GM23338 (cell line): ENCODE results near the gene GCNT2. TPM values are rescaled to one million over a fixed set of nuclear protein-coding genes. Genes with fewer than 3 reads are reported as not detected.

ENCODE experiments used
- ATAC-seq: fragments of 200-7000 bp; cut with Tn5 transposase; 3 replicates; pipeline ENCODE4 v1.9.1; 2020
- DNase-seq: peaks from one replicate; pipeline ENCODE4 v3.0.0-alpha.2; 2015; ENCODE audit warnings: low spot score
- H2AFZ ChIP-seq: fragments of 200-600 bp; sonication (generic); 2 replicates; pipeline ENCODE4 v1.8.0; 2016; ENCODE audit warnings: antibody characterized with exemption, mild to moderate bottlenecking, moderate library complexity
- H3F3A ChIP-seq: fragments of 200-600 bp; sonication (generic); replicated peaks from 2 replicates; pipeline ENCODE4 v1.8.0; 2017; ENCODE audit warnings: antibody characterized with exemption, mixed run types, low read depth
- H3K27ac ChIP-seq: fragments of 200-600 bp; sonication (generic); 2 replicates; pipeline ENCODE4 v1.6.1; 2016; ENCODE audit warnings: low read depth
- H3K27me3 ChIP-seq: fragments of 200-600 bp; sonication (generic); 2 replicates; pipeline ENCODE4 v1.8.0; 2016; ENCODE audit warnings: mild to moderate bottlenecking, mixed run types, moderate library complexity; ENCODE audit not compliant: insufficient read depth
- H3K36me3 ChIP-seq: fragments of 200-600 bp; sonication (generic); 2 replicates; pipeline ENCODE4 v1.8.0; 2016; ENCODE audit warnings: mild to moderate bottlenecking; ENCODE audit not compliant: insufficient read depth
- H3K4me1 ChIP-seq: fragments of 200-600 bp; sonication (generic); 2 replicates; pipeline ENCODE4 v1.8.0; 2016; ENCODE audit warnings: mild to moderate bottlenecking, moderate library complexity; ENCODE audit not compliant: insufficient read depth
- H3K4me2 ChIP-seq: fragments of 200-600 bp; sonication (generic); 2 replicates; pipeline ENCODE4 v1.7.1; 2017; ENCODE audit warnings: mixed run types
- H3K4me3 ChIP-seq: fragments of 200-600 bp; sonication (generic); 2 replicates; pipeline ENCODE4 v1.6.1; 2016; ENCODE audit warnings: mixed run types
- H3K79me2 ChIP-seq: fragments of 200-600 bp; sonication (generic); replicated peaks from 2 replicates; pipeline ENCODE4 v1.8.0; 2017; ENCODE audit warnings: mild to moderate bottlenecking; ENCODE audit not compliant: insufficient read depth
- H3K9me2 ChIP-seq: fragments of 200-600 bp; sonication (generic); 2 replicates; pipeline ENCODE4 v1.8.0; 2017; ENCODE audit not compliant: insufficient read depth
- H4K20me1 ChIP-seq: fragments of 200-600 bp; sonication (generic); replicated peaks from 2 replicates; pipeline ENCODE4 v1.8.0; 2017; ENCODE audit warnings: mild to moderate bottlenecking; ENCODE audit not compliant: insufficient read depth
- H3K27ac Mint-ChIP-seq: 2 replicates; pipeline ENCODE4 v1.8.0; 2020; ENCODE audit warnings: inconsistent platforms, mild to moderate bottlenecking, moderate library complexity, mixed read lengths
- H3K27me3 Mint-ChIP-seq: 3 replicates; pipeline ENCODE4 v1.8.0; 2022; ENCODE audit warnings: low read depth, mild to moderate bottlenecking, moderate library complexity, mixed read lengths, inconsistent platforms; ENCODE audit not compliant: insufficient read depth, poor library complexity
- H3K36me3 Mint-ChIP-seq: 3 replicates; pipeline ENCODE4 v1.8.0; 2021; ENCODE audit warnings: low read depth, mild to moderate bottlenecking, inconsistent platforms, moderate library complexity, mixed read lengths
- H3K4me1 Mint-ChIP-seq: 3 replicates; pipeline ENCODE4 v1.8.0; 2020; ENCODE audit warnings: mild to moderate bottlenecking, inconsistent platforms, mixed read lengths
- H3K4me3 Mint-ChIP-seq: 3 replicates; pipeline ENCODE4 v1.8.0; 2021; ENCODE audit warnings: moderate library complexity, mild to moderate bottlenecking, inconsistent platforms, mixed read lengths
- H3K9me3 Mint-ChIP-seq: 3 replicates; pipeline ENCODE4 v1.8.0; 2020; ENCODE audit warnings: moderate library complexity, mild to moderate bottlenecking, inconsistent platforms, mixed read lengths
- CREB1 ChIP-seq: fragments of 250-450 bp; sonication (Bioruptor Pico); IDR thresholded peaks from 2 replicates; pipeline ENCODE4 v1.5.0; 2020; ENCODE audit warnings: low read depth, mild to moderate bottlenecking, moderate library complexity
- ETS1 ChIP-seq: IDR thresholded peaks from 2 replicates; pipeline ENCODE4 v1.6.1; 2016; ENCODE audit warnings: antibody characterized with exemption
- EZH2 ChIP-seq: fragments of 200-600 bp; sonication (generic); IDR thresholded peaks from one replicate; pipeline ENCODE4 v1.8.0; 2017; ENCODE audit warnings: antibody characterized with exemption, mild to moderate bottlenecking, low read depth; ENCODE audit not compliant: unreplicated experiment
- EZH2phosphoT487 ChIP-seq: fragments of 200-600 bp; sonication (generic); IDR thresholded peaks from one replicate; pipeline ENCODE4 v1.8.1; 2018; ENCODE audit warnings: antibody characterized with exemption; ENCODE audit not compliant: unreplicated experiment
- JUNB ChIP-seq: IDR thresholded peaks from one replicate; pipeline ENCODE4 v1.6.1; 2016; ENCODE audit warnings: antibody characterized with exemption; ENCODE audit not compliant: unreplicated experiment
- NANOG ChIP-seq: IDR thresholded peaks from 2 replicates; pipeline ENCODE4 v1.6.1; 2016; ENCODE audit warnings: antibody characterized with exemption, borderline replicate concordance
- POLR2AphosphoS5 ChIP-seq: IDR thresholded peaks from 2 replicates; pipeline ENCODE4 v1.6.1; 2016; ENCODE audit warnings: antibody characterized with exemption, low read depth
- STAT1 ChIP-seq: IDR thresholded peaks from one replicate; pipeline ENCODE4 v1.6.1; 2016; ENCODE audit warnings: antibody characterized with exemption; ENCODE audit not compliant: unreplicated experiment
- ZNF114 ChIP-seq: fragments of 250-450 bp; sonication (Bioruptor Pico); IDR thresholded peaks from 2 replicates; pipeline ENCODE4 v1.5.0; 2020; ENCODE audit warnings: mild to moderate bottlenecking, moderate library complexity
- ZNF331 ChIP-seq: fragments of 250-450 bp; sonication (Bioruptor Pico); IDR thresholded peaks from 2 replicates; pipeline ENCODE4 v1.5.0; 2020; ENCODE audit warnings: low read depth, mild to moderate bottlenecking, moderate library complexity
- ZNF462 ChIP-seq: fragments of 250-450 bp; sonication (Bioruptor Pico); IDR thresholded peaks from 2 replicates; pipeline ENCODE4 v1.5.0; 2020; ENCODE audit warnings: mild to moderate bottlenecking, moderate library complexity
- polyA plus RNA-seq: library from polyadenylated mRNA; unstranded; fragments of >200 nt; fragmentation: Nextera tagmentation; extraction: Ambion mirVana; gene quantifications from 2 replicates; pipeline ENCODE4 v1.2.1, GENCODE V29; 2016
- total RNA-seq: library from RNA; depleted of rRNA; stranded (reverse); fragments of >200 nt; shearing (Covaris generic); gene quantifications from 2 replicates; pipeline ENCODE4 v1.2.3, GENCODE V29; 2014
- TF ChIP-seq, protein P1 (sequence below), 2 experiments: fragments of 200-600 bp in 1 of 2; sonication (generic) in 1 of 2; conservative IDR thresholded peaks; 2 replicates each; pipeline versions ENCODE4 v1.5.1 to v1.6.1; 2016 to 2017; ENCODE audit warnings: antibody characterized with exemption in 2 of 2, low read depth in 2 of 2, mild to moderate bottlenecking in 2 of 2, moderate library complexity in 1 of 2
- TF ChIP-seq, protein P2 (sequence below): IDR thresholded peaks from one replicate; pipeline ENCODE4 v1.6.1; 2018; ENCODE audit warnings: antibody characterized with exemption; ENCODE audit not compliant: unreplicated experiment

GCNT2 gene
- total and polyA plus RNA-seq, 2 experiments from 2014 or later: 28.3 to 137 TPM

DNA sequence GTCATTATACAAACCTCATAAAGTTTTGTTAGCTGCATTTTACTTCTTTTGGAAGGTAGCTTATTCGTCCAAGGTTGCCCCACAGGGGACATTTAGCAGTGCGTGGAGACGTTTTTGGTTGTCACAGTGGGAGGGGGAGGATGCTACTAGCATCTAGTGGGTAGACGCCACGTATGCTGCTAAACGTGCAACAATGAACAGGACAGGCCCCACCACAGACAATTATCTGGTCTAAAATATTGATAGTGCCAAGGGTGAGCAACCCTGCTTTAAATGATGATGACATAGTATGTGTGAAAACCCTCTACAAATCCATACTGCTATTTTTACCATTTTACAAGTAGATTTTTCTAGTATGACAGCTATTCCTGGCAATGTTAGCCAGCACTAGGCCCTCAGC lies 13.9 kb upstream of the GCNT2 start:
- Histone ChIP-seq H3K4me2 (no peak overlapping the region), H3K36me3 (no peaks in the 10 kb centered on the region), H3K79me2 (no peaks in the 10 kb centered on the region), H4K20me1 (no peaks in the 10 kb centered on the region), H3K27ac (no peak overlapping the region), H3K4me1 (peaks cover 9% of the 10 kb centered on the region), H3K27me3 (no peaks in the 10 kb centered on the region), H3K4me3 (no peak overlapping the region), H3K9me2 (no peaks in the 10 kb centered on the region), H2AFZ (no peak overlapping the region), H3F3A (no peaks in the 10 kb centered on the region)
- peaks cover 2% of the 10 kb centered on the region for H3K27me3 Mint-ChIP-seq
- H3K27ac Mint-ChIP-seq: no peak overlapping the region
- TF ChIP-seq ZNF462 (no peak), ETS1 (no peak), STAT1 (no peak), POLR2AphosphoS5 (no peak), EZH2 (no peak), EZH2phosphoT487 (no peak), ZNF331 (CRISPR knock-in tag) (no peak), ZNF114 (CRISPR knock-in tag) (no peak), NANOG (no peak), CREB1 (CRISPR knock-in tag) (no peak), JUNB (no peak)
- TF ChIP-seq, protein P1, sequence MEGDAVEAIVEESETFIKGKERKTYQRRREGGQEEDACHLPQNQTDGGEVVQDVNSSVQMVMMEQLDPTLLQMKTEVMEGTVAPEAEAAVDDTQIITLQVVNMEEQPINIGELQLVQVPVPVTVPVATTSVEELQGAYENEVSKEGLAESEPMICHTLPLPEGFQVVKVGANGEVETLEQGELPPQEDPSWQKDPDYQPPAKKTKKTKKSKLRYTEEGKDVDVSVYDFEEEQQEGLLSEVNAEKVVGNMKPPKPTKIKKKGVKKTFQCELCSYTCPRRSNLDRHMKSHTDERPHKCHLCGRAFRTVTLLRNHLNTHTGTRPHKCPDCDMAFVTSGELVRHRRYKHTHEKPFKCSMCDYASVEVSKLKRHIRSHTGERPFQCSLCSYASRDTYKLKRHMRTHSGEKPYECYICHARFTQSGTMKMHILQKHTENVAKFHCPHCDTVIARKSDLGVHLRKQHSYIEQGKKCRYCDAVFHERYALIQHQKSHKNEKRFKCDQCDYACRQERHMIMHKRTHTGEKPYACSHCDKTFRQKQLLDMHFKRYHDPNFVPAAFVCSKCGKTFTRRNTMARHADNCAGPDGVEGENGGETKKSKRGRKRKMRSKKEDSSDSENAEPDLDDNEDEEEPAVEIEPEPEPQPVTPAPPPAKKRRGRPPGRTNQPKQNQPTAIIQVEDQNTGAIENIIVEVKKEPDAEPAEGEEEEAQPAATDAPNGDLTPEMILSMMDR (conservative IDR thresholded peaks at IDR 0.05; ENCODE audit: low read depth in 2 of 2): no peak
- TF ChIP-seq, protein P2, sequence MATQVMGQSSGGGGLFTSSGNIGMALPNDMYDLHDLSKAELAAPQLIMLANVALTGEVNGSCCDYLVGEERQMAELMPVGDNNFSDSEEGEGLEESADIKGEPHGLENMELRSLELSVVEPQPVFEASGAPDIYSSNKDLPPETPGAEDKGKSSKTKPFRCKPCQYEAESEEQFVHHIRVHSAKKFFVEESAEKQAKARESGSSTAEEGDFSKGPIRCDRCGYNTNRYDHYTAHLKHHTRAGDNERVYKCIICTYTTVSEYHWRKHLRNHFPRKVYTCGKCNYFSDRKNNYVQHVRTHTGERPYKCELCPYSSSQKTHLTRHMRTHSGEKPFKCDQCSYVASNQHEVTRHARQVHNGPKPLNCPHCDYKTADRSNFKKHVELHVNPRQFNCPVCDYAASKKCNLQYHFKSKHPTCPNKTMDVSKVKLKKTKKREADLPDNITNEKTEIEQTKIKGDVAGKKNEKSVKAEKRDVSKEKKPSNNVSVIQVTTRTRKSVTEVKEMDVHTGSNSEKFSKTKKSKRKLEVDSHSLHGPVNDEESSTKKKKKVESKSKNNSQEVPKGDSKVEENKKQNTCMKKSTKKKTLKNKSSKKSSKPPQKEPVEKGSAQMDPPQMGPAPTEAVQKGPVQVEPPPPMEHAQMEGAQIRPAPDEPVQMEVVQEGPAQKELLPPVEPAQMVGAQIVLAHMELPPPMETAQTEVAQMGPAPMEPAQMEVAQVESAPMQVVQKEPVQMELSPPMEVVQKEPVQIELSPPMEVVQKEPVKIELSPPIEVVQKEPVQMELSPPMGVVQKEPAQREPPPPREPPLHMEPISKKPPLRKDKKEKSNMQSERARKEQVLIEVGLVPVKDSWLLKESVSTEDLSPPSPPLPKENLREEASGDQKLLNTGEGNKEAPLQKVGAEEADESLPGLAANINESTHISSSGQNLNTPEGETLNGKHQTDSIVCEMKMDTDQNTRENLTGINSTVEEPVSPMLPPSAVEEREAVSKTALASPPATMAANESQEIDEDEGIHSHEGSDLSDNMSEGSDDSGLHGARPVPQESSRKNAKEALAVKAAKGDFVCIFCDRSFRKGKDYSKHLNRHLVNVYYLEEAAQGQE: no peak
- H3K4me1 Mint-ChIP-seq: peaks cover 26% of the 10 kb centered on the region
- no peaks in the 10 kb centered on the region for H3K9me3 Mint-ChIP-seq
- no peak overlapping the region for H3K4me3 Mint-ChIP-seq
- ATAC-seq (no peak), DNase-seq (no peak)
- H3K36me3 Mint-ChIP-seq: no peaks in the 10 kb centered on the region
